ENCODE measurements around the gene PPP1R27. TPM values are rescaled to one million over a fixed set of nuclear protein-coding genes. Genes with fewer than 3 reads are reported as not detected.
A peak's percentile ranks its signal among the peaks of the same experiment; 100 is the strongest.

Gene PPP1R27
- total RNA-seq, 2 donors from 2014 or later = not detected

DNA sequence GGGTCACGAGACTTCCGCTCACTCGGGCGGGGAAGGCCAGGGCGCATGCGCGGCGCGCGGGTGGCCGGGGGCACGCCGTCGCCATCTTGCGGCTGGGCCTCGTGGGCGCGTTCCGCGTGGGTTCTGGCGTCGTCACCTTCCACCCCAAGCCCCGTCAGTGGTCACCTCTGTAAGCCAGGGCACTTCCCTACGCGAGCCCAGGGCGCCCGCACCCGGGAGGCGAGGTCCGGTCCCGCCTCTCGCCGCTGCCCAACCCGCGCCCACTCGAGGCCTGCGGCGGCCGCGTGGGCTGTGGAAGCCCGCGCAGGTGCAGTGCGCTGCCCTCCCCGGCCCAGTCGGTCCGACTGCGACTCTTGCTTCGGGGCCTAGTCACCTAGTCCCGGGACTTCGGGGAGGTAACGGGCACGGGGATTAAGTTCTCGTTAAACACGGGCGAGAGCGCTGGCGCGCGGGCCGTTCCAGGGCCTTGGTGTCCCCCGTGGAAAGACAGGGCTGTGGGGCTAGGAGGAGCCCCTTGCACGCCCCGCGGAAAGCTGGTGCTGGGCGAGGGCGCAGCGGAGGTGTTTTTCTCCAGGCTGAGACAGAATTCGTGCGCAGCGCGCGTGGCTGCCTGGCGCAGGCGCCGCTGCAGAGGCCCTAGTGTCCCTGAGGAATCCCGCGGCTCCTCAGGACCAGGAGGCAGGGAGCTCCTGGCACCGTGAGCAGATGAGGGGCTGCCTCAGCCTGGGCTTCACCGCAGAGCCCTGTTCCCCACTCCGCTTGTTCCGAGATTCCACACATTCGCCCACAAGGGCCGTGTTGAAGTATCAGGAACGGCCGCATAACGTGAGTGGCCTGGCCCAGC is 36.8 kb upstream of the PPP1R27 start:
- WGBS, 2 donors = 0% methylated on average over 3 to 80 of the region's 86 CpGs
- intact Hi-C loops (cut with DNase I) = no loop called here
- Histone ChIP-seq H3K27ac (peak overlapping the region; percentile 95 to 99 (median 98)), H3K4me1 (peaks cover 49% of the 10 kb centered on the region), H3K9me3 (no peaks in the 10 kb centered on the region), H3K27me3 (no peaks in the 10 kb centered on the region), H3K4me3 (peak overlapping the region; percentile 42 to 77), H3K36me3 (replicated peaks in 1 of 2; ENCODE audit: insufficient read depth in 1 of 2, low read depth in 2 of 2) (no peaks in the 10 kb centered on the region)
- DNase-seq (peak; percentile 60 to 95 (median 78)), ATAC-seq (peak; percentile 33)
- TF ChIP-seq, protein P1, sequence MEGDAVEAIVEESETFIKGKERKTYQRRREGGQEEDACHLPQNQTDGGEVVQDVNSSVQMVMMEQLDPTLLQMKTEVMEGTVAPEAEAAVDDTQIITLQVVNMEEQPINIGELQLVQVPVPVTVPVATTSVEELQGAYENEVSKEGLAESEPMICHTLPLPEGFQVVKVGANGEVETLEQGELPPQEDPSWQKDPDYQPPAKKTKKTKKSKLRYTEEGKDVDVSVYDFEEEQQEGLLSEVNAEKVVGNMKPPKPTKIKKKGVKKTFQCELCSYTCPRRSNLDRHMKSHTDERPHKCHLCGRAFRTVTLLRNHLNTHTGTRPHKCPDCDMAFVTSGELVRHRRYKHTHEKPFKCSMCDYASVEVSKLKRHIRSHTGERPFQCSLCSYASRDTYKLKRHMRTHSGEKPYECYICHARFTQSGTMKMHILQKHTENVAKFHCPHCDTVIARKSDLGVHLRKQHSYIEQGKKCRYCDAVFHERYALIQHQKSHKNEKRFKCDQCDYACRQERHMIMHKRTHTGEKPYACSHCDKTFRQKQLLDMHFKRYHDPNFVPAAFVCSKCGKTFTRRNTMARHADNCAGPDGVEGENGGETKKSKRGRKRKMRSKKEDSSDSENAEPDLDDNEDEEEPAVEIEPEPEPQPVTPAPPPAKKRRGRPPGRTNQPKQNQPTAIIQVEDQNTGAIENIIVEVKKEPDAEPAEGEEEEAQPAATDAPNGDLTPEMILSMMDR (IDR thresholded peaks at IDR 0.05) = peak in 4 of 7 experiments; percentile 13 to 52 (median 28)
- peak; percentile 81 to 92 (median 90) for TF ChIP-seq POLR2A (IDR thresholded peaks at IDR 0.05)

DNA sequence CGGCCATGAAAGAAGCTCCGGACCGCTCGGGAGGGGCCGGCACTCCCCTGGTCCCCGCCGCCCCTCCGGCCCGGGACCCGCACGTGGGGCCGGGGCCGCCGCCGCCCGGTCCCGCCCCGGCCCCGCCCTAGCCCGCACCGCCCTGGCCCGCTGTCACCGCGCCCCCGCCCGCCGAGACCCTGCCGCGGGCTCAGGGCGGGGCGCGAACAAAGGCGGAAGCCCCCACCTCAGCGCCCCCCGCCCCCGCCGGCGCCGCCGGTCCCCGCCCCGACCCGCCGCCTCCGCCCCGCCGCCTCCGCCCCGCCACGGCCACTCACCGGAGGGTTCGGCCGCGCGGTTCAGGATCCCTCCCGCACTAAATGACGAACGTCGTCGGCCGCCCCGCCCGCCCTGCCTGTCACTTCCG is 36.1 kb upstream of the PPP1R27 start, which contains the start of gene ARHGDIA:
ARHGDIA (minus strand) TSS at position 357 of the 406 bp plus-strand sequence. CDS start 1,407 bp downstream, outside the sequence.
- no peak for TF ChIP-seq POLR2A (IDR thresholded peaks at IDR 0.05)
- TF ChIP-seq, protein P1 (IDR thresholded peaks at IDR 0.05) = no peak
- 0% methylated on average over 2 of the region's 64 CpGs; no CpG with 5 or more reads in 1 of the 2 donors for WGBS, 2 donors
- Histone ChIP-seq H3K27ac (peak within 1 kb of the TSS; percentile 95 to 99 (median 98)), H3K36me3 (replicated peaks in 1 of 2; ENCODE audit: insufficient read depth in 1 of 2, low read depth in 2 of 2) (no peaks in the 10 kb centered on the region), H3K27me3 (no peaks in the 10 kb centered on the region), H3K9me3 (no peaks in the 10 kb centered on the region), H3K4me1 (peaks cover 55% of the 10 kb centered on the region), H3K4me3 (peak within 1 kb of the TSS; percentile 55 to 77)
- DNase-seq (peak in 2 of 4 donors; percentile 95 to 97), ATAC-seq (peak; percentile 75)
- intact Hi-C loops (cut with DNase I) = no loop called here

DNA sequence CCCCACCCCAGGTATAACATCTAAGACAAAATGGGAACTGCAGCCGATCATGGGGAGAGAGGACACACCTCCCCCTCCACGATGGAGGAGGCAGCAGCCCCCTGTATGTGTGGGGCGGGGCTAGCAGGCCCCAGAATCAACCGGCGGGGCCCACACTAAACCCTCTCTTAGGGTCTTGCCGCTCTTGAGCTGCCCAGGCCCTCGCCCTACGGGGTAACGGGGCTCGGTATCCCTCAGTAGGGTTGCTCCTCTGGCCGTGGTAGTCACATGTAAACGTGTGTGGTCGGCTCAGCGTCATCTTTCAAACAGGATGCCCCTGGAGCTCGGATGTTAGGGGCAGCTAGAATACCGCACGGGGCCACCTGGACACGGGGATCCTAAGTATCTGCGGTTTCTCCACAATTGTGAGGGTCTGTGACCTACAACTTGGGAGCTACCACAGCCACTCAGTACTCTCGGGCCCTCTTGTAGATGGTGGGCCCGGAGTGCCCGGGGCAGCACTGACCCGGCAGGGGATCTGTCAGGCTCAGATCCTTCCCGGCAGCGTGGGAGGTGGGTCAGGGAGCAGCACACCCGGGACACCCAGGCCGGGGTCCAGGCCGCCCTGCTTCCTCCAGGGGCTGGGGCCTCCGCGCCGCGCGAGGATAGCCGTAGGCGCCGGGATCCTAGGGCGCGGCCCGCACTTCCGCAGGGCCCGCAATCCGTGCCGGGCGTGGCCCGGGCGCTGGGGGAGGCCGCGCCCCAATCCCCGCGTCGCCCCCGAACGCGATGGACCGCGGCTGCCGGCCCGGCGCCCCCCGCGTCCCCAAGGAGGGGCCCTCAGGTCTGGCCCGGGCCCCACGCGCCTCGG is 35.5 kb upstream of the PPP1R27 start:
- 1 to 10% methylated on average over 8 to 47 of the region's 65 CpGs for WGBS, 2 donors
- H3K4me1 ChIP-seq = peaks cover 61% of the 10 kb centered on the region

More for the DNA sequence above, 35.5 kb upstream of the PPP1R27 start:
- Histone ChIP-seq H3K4me3 (peak overlapping the region; percentile 3 to 55), H3K27ac (peak overlapping the region; percentile 95 to 99 (median 98)), H3K36me3 (replicated peaks in 1 of 2; ENCODE audit: insufficient read depth in 1 of 2, low read depth in 2 of 2) (no peaks in the 10 kb centered on the region), H3K9me3 (no peaks in the 10 kb centered on the region), H3K27me3 (no peaks in the 10 kb centered on the region)
- TF ChIP-seq, protein P1 (IDR thresholded peaks at IDR 0.05) = no peak
- TF ChIP-seq POLR2A (IDR thresholded peaks at IDR 0.05) = peak in 1 of 3 donors; percentile 36
- DNase-seq (peak in 3 of 4 donors; percentile 49 to 61 (median 50)), ATAC-seq (peak; percentile 5)
- intact Hi-C loops (cut with DNase I) = no loop called here

Data from body of pancreas (tissue), 4 donors.